Measurements from ENCODE around the gene WWOX. TPM values are rescaled to one million over a fixed set of nuclear protein-coding genes. Genes with fewer than 3 reads are reported as not detected.

Gene WWOX
- total RNA-seq, 1 experiment from 2014 or later: 35.6 TPM

- intact Hi-C loops (cut with micrococcal nuclease; ENCODE audit: unreplicated experiment): loop anchor here (10.0 kb wide), 1 partner anchor 1125 kb away; the partner anchor contains the start of gene MAF
- no peaks in the 10 kb centered on the region for H3K27me3 ChIP-seq (ENCODE audit: insufficient read depth, low read depth)
- no peaks in the 10 kb centered on the region for H3F3A ChIP-seq (ENCODE audit: insufficient read depth, low read depth)
- H4K20me1 ChIP-seq (ENCODE audit: insufficient read depth): no peaks in the 10 kb centered on the region
- H3K4me2 ChIP-seq: no peak overlapping the region
- H2AFZ ChIP-seq: no peak overlapping the region
- H3K9me3 ChIP-seq (ENCODE audit: insufficient read depth, low read depth): no peaks in the 10 kb centered on the region
- ChIA-PET CTCF (no interaction called here), POLR2A (ENCODE audit: unreplicated experiment) (no interaction called here)
- TF ChIP-seq EZH2 (IDR thresholded peaks at IDR 0.05; ENCODE audit: low read depth) (no peak), CTCF (conservative IDR thresholded peaks at IDR 0.05) (no peak)
- H3K27ac ChIP-seq: no peak overlapping the region
- no peaks in the 10 kb centered on the region for H3K4me1 ChIP-seq (replicated peaks; ENCODE audit: insufficient read depth)
- no peaks in the 10 kb centered on the region for H3K36me3 ChIP-seq (ENCODE audit: low read depth)
- no peaks in the 10 kb centered on the region for H3K9me2 ChIP-seq (ENCODE audit: insufficient read depth)
- no peaks in the 10 kb centered on the region for H3K79me2 ChIP-seq (ENCODE audit: low read depth)
- H3K4me3 ChIP-seq: no peak overlapping the region
- DNase-seq: no peak
- no TSS peak for BruUV-seq (replicated peaks)
Observed at GRCh38 chr16:78479723-78480122, 380.3 kb downstream of the WWOX start.

GRCh38 chr16:78480588-78480987 lies 381.1 kb downstream of the WWOX start:
- Histone ChIP-seq H2AFZ (no peak overlapping the region), H3K9me3 (ENCODE audit: insufficient read depth, low read depth) (no peaks in the 10 kb centered on the region), H3K4me3 (no peak overlapping the region), H3K4me1 (replicated peaks; ENCODE audit: insufficient read depth) (no peaks in the 10 kb centered on the region), H3K27ac (no peak overlapping the region), H3F3A (ENCODE audit: insufficient read depth, low read depth) (no peaks in the 10 kb centered on the region), H3K4me2 (no peak overlapping the region), H3K27me3 (ENCODE audit: insufficient read depth, low read depth) (no peaks in the 10 kb centered on the region), H3K9me2 (ENCODE audit: insufficient read depth) (no peaks in the 10 kb centered on the region), H3K36me3 (ENCODE audit: low read depth) (no peaks in the 10 kb centered on the region), H4K20me1 (ENCODE audit: insufficient read depth) (no peaks in the 10 kb centered on the region), H3K79me2 (ENCODE audit: low read depth) (no peaks in the 10 kb centered on the region)
- BruUV-seq (replicated peaks): no TSS peak
- POLR2A ChIA-PET (ENCODE audit: unreplicated experiment): no interaction called here
- CTCF ChIA-PET: no interaction called here
- TF ChIP-seq CTCF (conservative IDR thresholded peaks at IDR 0.05) (no peak), EZH2 (IDR thresholded peaks at IDR 0.05; ENCODE audit: low read depth) (no peak)
- intact Hi-C loops (cut with micrococcal nuclease; ENCODE audit: unreplicated experiment): no loop called here
- DNase-seq: no peak

GRCh38 chr16:78483124-78483992 lies 383.9 kb downstream of the WWOX start:
- POLR2A ChIA-PET (ENCODE audit: unreplicated experiment): no interaction called here

More at GRCh38 chr16:78483124-78483992, 383.9 kb downstream of the WWOX start:
- Histone ChIP-seq H3K4me2 (no peak overlapping the region), H3K27me3 (ENCODE audit: insufficient read depth, low read depth) (no peaks in the 10 kb centered on the region), H3K4me1 (replicated peaks; ENCODE audit: insufficient read depth) (no peaks in the 10 kb centered on the region), H2AFZ (no peak overlapping the region), H3K9me3 (ENCODE audit: insufficient read depth, low read depth) (no peaks in the 10 kb centered on the region), H4K20me1 (ENCODE audit: insufficient read depth) (no peaks in the 10 kb centered on the region), H3K36me3 (ENCODE audit: low read depth) (no peaks in the 10 kb centered on the region), H3K9me2 (ENCODE audit: insufficient read depth) (no peaks in the 10 kb centered on the region), H3K27ac (no peak overlapping the region), H3K79me2 (ENCODE audit: low read depth) (no peaks in the 10 kb centered on the region), H3F3A (ENCODE audit: insufficient read depth, low read depth) (no peaks in the 10 kb centered on the region), H3K4me3 (no peak overlapping the region)
- BruUV-seq (replicated peaks): no TSS peak
- TF ChIP-seq EZH2 (IDR thresholded peaks at IDR 0.05; ENCODE audit: low read depth) (no peak), CTCF (conservative IDR thresholded peaks at IDR 0.05) (no peak)
- DNase-seq: no peak
- intact Hi-C loops (cut with micrococcal nuclease; ENCODE audit: unreplicated experiment): no loop called here
- CTCF ChIA-PET: no interaction called here

All from PC-9 (cell line).